GM12878 (cell line): Measurements from ENCODE around the gene ATF6B.

Experiments
- BHLHE40 ChIP-seq, 2 experiments: fragments of 450-650 bp in 1 of 2; IDR thresholded peaks; 2 replicates each; pipeline ENCODE4 v1.6.1; 2011 to 2017; ENCODE audit warnings: low read depth in 2 of 2, borderline replicate concordance in 1 of 2, improper control_type of control experiment in 1 of 2, low read length in 1 of 2, mild to moderate bottlenecking in 1 of 2
- CREB1 ChIP-seq: IDR thresholded peaks from 2 replicates; pipeline ENCODE4 v1.6.1; 2012; ENCODE audit warnings: low read depth, mild to moderate bottlenecking, inconsistent platforms
- CTCF ChIP-seq, 3 experiments: IDR thresholded peaks in 2 of 3; conservative IDR thresholded peaks in 1 of 3; 2 replicates each; pipeline ENCODE4 v1.5.1; 2011; ENCODE audit warnings: low read depth in 3 of 3, low read length in 3 of 3, mild to moderate bottlenecking in 3 of 3, control low read depth in 2 of 3, moderate library complexity in 2 of 3, inconsistent platforms in 1 of 3, mixed read lengths in 1 of 3; ENCODE audit not compliant: control insufficient read depth in 2 of 3, insufficient read depth in 1 of 3; ENCODE audit errors: extremely low read depth in 1 of 3
- CUX1 ChIP-seq: IDR thresholded peaks from 2 replicates; pipeline ENCODE4 v1.6.1; 2012; ENCODE audit warnings: improper control_type of control experiment, low read depth, low read length; ENCODE audit not compliant: insufficient replicate concordance
- EP300 ChIP-seq, 2 experiments: fragments of 150-350 bp in 1 of 2; IDR thresholded peaks; 2 replicates each; pipeline ENCODE4 v1.6.1; 2011 to 2012; ENCODE audit warnings: low read depth in 2 of 2, low read length in 2 of 2, borderline replicate concordance in 1 of 2, improper control_type of control experiment in 1 of 2, inconsistent platforms in 1 of 2; ENCODE audit not compliant: control insufficient read depth in 1 of 2
- MXI1 ChIP-seq: fragments of 150-350 bp; IDR thresholded peaks from 2 replicates; pipeline ENCODE4 v1.6.1; 2011; ENCODE audit warnings: low read depth, mild to moderate bottlenecking, inconsistent platforms, low read length, improper control_type of control experiment
- RAD51 ChIP-seq: fragments of 450-650 bp; IDR thresholded peaks from 2 replicates; pipeline ENCODE4 v1.6.1; 2016; ENCODE audit warnings: moderate library complexity, mild to moderate bottlenecking, inconsistent platforms
- ZNF274 ChIP-seq: IDR thresholded peaks from one replicate; pipeline ENCODE4 v1.8.0; 2011; ENCODE audit not compliant: insufficient read length, insufficient read depth

GRCh38 chr6:32092760-32093497, 35.1 kb downstream of the ATF6B start:
- TF ChIP-seq EP300 (IDR thresholded peaks at IDR 0.05; ENCODE audit: borderline replicate concordance in 1 of 2, control insufficient read depth in 1 of 2, low read depth in 2 of 2, low read length in 2 of 2) = no peak
- TF ChIP-seq CTCF (IDR thresholded peaks at IDR 0.05 in 2 of 3, conservative IDR thresholded peaks at IDR 0.05 in 1 of 3; ENCODE audit: control insufficient read depth in 2 of 3, extremely low read depth in 1 of 3, insufficient read depth in 1 of 3, low read depth in 3 of 3, low read length in 3 of 3) = no peak
- no peak for TF ChIP-seq RAD51
- TF ChIP-seq CREB1 = no peak
- TF ChIP-seq BHLHE40 (IDR thresholded peaks at IDR 0.05; ENCODE audit: borderline replicate concordance in 1 of 2, low read depth in 2 of 2, low read length in 1 of 2) = no peak
- no peak for TF ChIP-seq ZNF274
- TF ChIP-seq CUX1 = no peak
- no peak for TF ChIP-seq MXI1
